GM19463 (cell line): ENCODE measurements around the gene ATP4A.

Experiments used
- ATAC-seq: cut with Tn5 transposase; IDR thresholded peaks from one replicate; pipeline ENCODE4 v1.9.1; 2021; ENCODE audit warnings: mild to moderate bottlenecking, moderate library complexity; ENCODE audit not compliant: unreplicated experiment

Gene ATP4A

GRCh38 chr19:35502751-35503150 lies 60.7 kb downstream of the ATP4A start:
- no peak for ATAC-seq

- ATAC-seq, result no peak
Observed at GRCh38 chr19:35501684-35502083, 61.8 kb downstream of the ATP4A start.

GRCh38 chr19:35500611-35501010 lies 62.8 kb downstream of the ATP4A start:
- no peak for ATAC-seq
